ENCODE measurements around the gene SULT1A4. TPM values are rescaled to one million over a fixed set of nuclear protein-coding genes. Genes with fewer than 3 reads are reported as not detected.
"Not testable (repeated sequence)": the region's sequence is repeated elsewhere in the genome, so short reads cannot be mapped to it uniquely, and the experiment has no call there.

Gene SULT1A4
- 1 to 10 TPM; 1.8 to 2.1 TPM for total RNA-seq

- CTCF ChIA-PET, POLR2A ChIA-PET: not testable (repeated sequence)
Measured at GRCh38 chr16:29459706-29460646, at the start of gene SULT1A4. Gene SULT1A4 (plus strand): TSS chr16:29459913. CDS start chr16:29461386, 1,473 bp downstream.

- POLR2A ChIA-PET, CTCF ChIA-PET: not testable (repeated sequence)
Measured at GRCh38 chr16:29423587-29423986, 36.1 kb upstream of the SULT1A4 start.

- CTCF ChIA-PET, POLR2A ChIA-PET: not testable (repeated sequence)
Measured at GRCh38 chr16:29425390-29425789, 34.3 kb upstream of the SULT1A4 start.

GRCh38 chr16:29453754-29454153, 6.0 kb upstream of the SULT1A4 start:
- POLR2A ChIA-PET, CTCF ChIA-PET: not testable (repeated sequence)

- POLR2A ChIA-PET, CTCF ChIA-PET: not testable (repeated sequence)
Measured at GRCh38 chr16:29454269-29454668, 5.4 kb upstream of the SULT1A4 start, which contains the start of the genes BOLA2 and SLX1B. Gene BOLA2 (minus strand): TSS chr16:29454351. CDS start chr16:29454253, 98 bp downstream. Gene SLX1B (plus strand): TSS chr16:29454533.

GRCh38 chr16:29454828-29455227, 4.9 kb upstream of the SULT1A4 start:
- POLR2A ChIA-PET, CTCF ChIA-PET: not testable (repeated sequence)

- CTCF ChIA-PET, POLR2A ChIA-PET: not testable (repeated sequence)
Measured at GRCh38 chr16:29457660-29458059, 2.1 kb upstream of the SULT1A4 start.

GRCh38 chr16:29460647-29461030, 926 bp downstream of the SULT1A4 start:
- POLR2A ChIA-PET, CTCF ChIA-PET: not testable (repeated sequence)

- CTCF ChIA-PET, POLR2A ChIA-PET: not testable (repeated sequence)
Measured at GRCh38 chr16:29465985-29466824, 6.5 kb downstream of the SULT1A4 start.

- POLR2A ChIA-PET, CTCF ChIA-PET: not testable (repeated sequence)
Measured at GRCh38 chr16:29466904-29467303, 7.2 kb downstream of the SULT1A4 start.

GRCh38 chr16:29467654-29468366, 8.1 kb downstream of the SULT1A4 start:
- POLR2A ChIA-PET, CTCF ChIA-PET: not testable (repeated sequence)

- CTCF ChIA-PET, POLR2A ChIA-PET: not testable (repeated sequence)
Measured at GRCh38 chr16:29469660-29470059, 9.9 kb downstream of the SULT1A4 start.

- CTCF ChIA-PET, POLR2A ChIA-PET: not testable (repeated sequence)
Measured at GRCh38 chr16:29472065-29472464, 12.4 kb downstream of the SULT1A4 start.

- POLR2A ChIA-PET, CTCF ChIA-PET: not testable (repeated sequence)
Measured at GRCh38 chr16:29482276-29482675, 22.6 kb downstream of the SULT1A4 start.

GRCh38 chr16:29506308-29506707, 46.6 kb downstream of the SULT1A4 start, which contains the start of gene NPIPB12:
Gene NPIPB12 (minus strand): TSS chr16:29506408.
- CTCF ChIA-PET, POLR2A ChIA-PET: not testable (repeated sequence)

Other genes with a start within 250 kb of the SULT1A4 start
- 1 to 10 TPM; 1.1 to 1.2 TPM for gene NPIPB11, start 53.2 kb upstream of the SULT1A4 start, total RNA-seq
- 10 to 100 TPM; 10.1 to 15.2 TPM for gene BOLA2, start 5.6 kb upstream of the SULT1A4 start, total RNA-seq
- 10 to 100 TPM; 76.7 to 80.7 TPM for gene SLX1B, start 5.4 kb upstream of the SULT1A4 start, total RNA-seq
- 10 to 100 TPM; 63.5 to 65.4 TPM for gene NPIPB12, start 46.5 kb downstream of the SULT1A4 start, total RNA-seq
- 100 to 1,000 TPM; 145 to 150 TPM for gene SPN, start 203.3 kb downstream of the SULT1A4 start, total RNA-seq
- gene QPRT, start 219.3 kb downstream of the SULT1A4 start, total RNA-seq, result 1 to 10 TPM; 3.6 to 4.2 TPM

Data from activated CD8-positive, alpha-beta memory T cell treated with anti-CD3 and anti-CD28 coated beads for 36 hours (primary cell).